ENCODE results near the gene TAB3.

The TAB3 gene

DNA sequence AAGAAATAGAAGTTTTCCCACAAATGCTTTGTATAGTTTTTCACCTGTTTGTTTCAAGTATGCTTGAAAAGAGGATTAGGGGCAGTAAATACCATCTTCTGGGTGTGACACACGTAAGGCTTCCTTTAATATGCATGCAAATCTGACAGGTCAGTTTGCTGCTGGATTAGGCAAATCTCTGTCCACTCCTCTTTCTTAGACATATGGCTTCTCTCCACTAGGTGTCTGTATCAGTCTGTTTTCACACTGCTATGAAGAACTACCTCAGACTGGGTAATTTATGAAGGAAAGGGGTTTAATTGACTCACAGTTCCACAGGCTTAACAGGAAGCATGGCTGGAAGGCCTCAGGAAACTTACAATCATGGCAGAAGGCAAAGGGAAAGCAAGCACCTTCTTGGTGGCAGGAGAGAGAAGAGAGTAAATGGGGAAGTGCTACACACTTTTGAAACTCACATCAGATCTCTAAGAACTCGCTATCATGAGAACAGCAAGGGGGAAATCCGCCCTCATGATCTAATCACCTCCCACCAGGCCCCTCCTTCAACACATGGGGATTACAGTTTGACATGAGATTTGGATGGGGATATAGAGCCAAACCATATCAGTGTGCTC lies 66.9 kb downstream of the TAB3 start:
- no peaks in the 10 kb centered on the region for H3K36me3 ChIP-seq (ENCODE audit: control insufficient read depth, insufficient read depth, low read length)
- no CpG with 5 or more reads among the region's 3 CpGs for WGBS, 2 experiments (ENCODE audit: insufficient coverage in 2 of 2)
- no peaks in the 10 kb centered on the region for H3K9me3 ChIP-seq (ENCODE audit: control insufficient read depth, low read length)

DNA sequence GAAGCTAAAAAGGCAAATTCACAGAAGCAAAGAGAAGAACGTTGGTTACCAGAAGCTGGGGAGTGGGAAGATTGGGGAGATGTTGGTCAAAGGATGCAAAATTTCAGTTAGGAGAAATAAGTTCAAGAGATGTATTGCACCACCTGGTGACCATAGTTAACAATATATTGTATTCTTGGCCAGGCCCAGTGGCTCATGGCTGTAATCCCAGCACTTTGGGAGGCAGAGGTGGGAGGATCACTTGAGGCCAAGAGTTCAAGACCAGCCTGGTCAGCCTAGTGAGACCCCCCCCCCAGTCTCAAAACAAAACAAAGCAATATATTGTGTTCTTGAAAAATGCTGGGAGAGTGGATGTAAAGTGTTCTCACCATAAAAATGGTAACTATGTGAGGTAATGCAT lies 67.9 kb downstream of the TAB3 start:
- Histone ChIP-seq H3K36me3 (ENCODE audit: control insufficient read depth, insufficient read depth, low read length) (no peaks in the 10 kb centered on the region), H3K27ac (ENCODE audit: low read depth, low read length, severe bottlenecking) (no peak overlapping the region), H3K4me3 (ENCODE audit: extremely low read depth, insufficient read depth, low read length, poor library complexity, severe bottlenecking) (no peak overlapping the region), H3K9me3 (ENCODE audit: control insufficient read depth, low read length) (no peaks in the 10 kb centered on the region), H3K4me1 (ENCODE audit: control insufficient read depth, insufficient read depth, low read length, poor library complexity, severe bottlenecking) (no peaks in the 10 kb centered on the region)
- no CpG with 5 or more reads among the region's 1 CpG for WGBS, 2 experiments (ENCODE audit: insufficient coverage in 2 of 2)

More for the DNA sequence above, 66.9 kb downstream of the TAB3 start:
- H3K4me3 ChIP-seq (ENCODE audit: extremely low read depth, insufficient read depth, low read length, poor library complexity, severe bottlenecking) = no peak overlapping the region
- no peak overlapping the region for H3K27ac ChIP-seq (ENCODE audit: low read depth, low read length, severe bottlenecking)
- no peaks in the 10 kb centered on the region for H3K4me1 ChIP-seq (ENCODE audit: control insufficient read depth, insufficient read depth, low read length, poor library complexity, severe bottlenecking)

DNA sequence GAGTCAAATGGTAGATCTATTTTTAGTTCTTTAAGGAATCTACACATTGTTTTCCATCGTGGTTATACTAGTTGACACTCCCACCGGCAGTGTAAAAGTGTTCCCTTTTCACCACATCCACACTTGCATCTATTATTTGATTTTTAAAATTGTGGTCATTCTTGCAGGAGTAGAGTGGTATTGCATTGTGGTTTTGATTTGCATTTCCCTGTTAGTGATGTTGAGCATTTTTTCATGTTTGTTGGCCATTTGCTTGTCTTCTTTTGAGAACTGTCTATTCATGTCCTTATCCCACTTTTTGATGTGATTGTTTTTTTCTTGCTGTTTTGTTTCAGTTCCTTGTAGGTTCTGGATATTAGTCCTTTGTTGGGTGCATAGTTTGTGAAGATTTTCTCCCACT lies 70.0 kb downstream of the TAB3 start:
- no peaks in the 10 kb centered on the region for H3K4me1 ChIP-seq (ENCODE audit: control insufficient read depth, insufficient read depth, low read length, poor library complexity, severe bottlenecking)
- no peak overlapping the region for H3K4me3 ChIP-seq (ENCODE audit: extremely low read depth, insufficient read depth, low read length, poor library complexity, severe bottlenecking)
- H3K27ac ChIP-seq (ENCODE audit: low read depth, low read length, severe bottlenecking) = no peak overlapping the region
- no peaks in the 10 kb centered on the region for H3K9me3 ChIP-seq (ENCODE audit: control insufficient read depth, low read length)
- no CpG with 5 or more reads among the region's 2 CpGs for WGBS, 2 experiments (ENCODE audit: insufficient coverage in 2 of 2)
- H3K36me3 ChIP-seq (ENCODE audit: control insufficient read depth, insufficient read depth, low read length) = no peaks in the 10 kb centered on the region

DNA sequence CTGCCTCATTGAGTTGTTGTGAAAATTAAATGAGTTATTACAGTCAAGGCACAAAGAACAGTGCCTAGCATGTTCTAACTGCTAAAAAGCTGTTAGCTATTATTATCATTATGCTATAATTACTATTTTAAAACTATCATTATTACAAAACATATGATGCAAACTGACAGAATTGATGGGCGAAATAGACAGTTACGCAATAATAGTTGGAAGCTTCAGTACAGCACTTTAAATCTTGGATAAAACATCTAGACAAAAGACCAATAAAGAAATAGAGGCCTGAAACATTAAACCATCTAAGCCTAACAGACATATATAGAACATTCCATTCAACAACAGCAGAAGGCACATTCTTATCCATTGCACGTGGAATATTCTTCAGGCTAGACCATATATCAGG lies 73.0 kb downstream of the TAB3 start:
- WGBS, 2 experiments (ENCODE audit: insufficient coverage in 2 of 2) = no CpG with 5 or more reads among the region's 3 CpGs
- no peak overlapping the region for H3K27ac ChIP-seq (ENCODE audit: low read depth, low read length, severe bottlenecking)
- no peaks in the 10 kb centered on the region for H3K4me1 ChIP-seq (ENCODE audit: control insufficient read depth, insufficient read depth, low read length, poor library complexity, severe bottlenecking)
- no peak overlapping the region for H3K4me3 ChIP-seq (ENCODE audit: extremely low read depth, insufficient read depth, low read length, poor library complexity, severe bottlenecking)
- no peaks in the 10 kb centered on the region for H3K9me3 ChIP-seq (ENCODE audit: control insufficient read depth, low read length)
- H3K36me3 ChIP-seq (ENCODE audit: control insufficient read depth, insufficient read depth, low read length) = no peaks in the 10 kb centered on the region

DNA sequence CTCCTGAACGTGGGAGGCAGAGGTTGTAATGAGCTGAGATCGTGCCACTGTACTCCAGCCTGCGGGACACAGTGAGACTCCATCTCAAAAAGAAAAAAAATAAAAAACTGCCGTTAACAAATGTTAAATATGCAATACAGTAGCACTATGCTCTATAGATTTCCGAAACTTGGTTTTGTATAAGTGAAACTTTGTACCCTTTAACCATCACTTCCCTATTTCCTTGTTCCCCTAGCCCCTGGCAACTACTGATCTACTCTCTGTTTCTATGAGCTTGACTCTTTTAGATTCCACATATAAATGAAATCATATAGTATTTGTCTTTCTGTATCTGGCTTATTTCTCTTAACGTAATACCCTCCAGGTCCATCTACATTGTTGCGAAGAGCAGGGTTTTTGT lies 74.1 kb downstream of the TAB3 start:
- Histone ChIP-seq H3K27ac (ENCODE audit: low read depth, low read length, severe bottlenecking) (no peak overlapping the region), H3K36me3 (ENCODE audit: control insufficient read depth, insufficient read depth, low read length) (no peaks in the 10 kb centered on the region), H3K4me1 (ENCODE audit: control insufficient read depth, insufficient read depth, low read length, poor library complexity, severe bottlenecking) (no peaks in the 10 kb centered on the region), H3K4me3 (ENCODE audit: extremely low read depth, insufficient read depth, low read length, poor library complexity, severe bottlenecking) (no peak overlapping the region), H3K9me3 (ENCODE audit: control insufficient read depth, low read length) (no peaks in the 10 kb centered on the region)
- WGBS, 2 experiments (ENCODE audit: insufficient coverage in 2 of 2) = 80% methylated on average over 1 of the region's 7 CpGs; no CpG with 5 or more reads in 1 of the 2 experiments

DNA sequence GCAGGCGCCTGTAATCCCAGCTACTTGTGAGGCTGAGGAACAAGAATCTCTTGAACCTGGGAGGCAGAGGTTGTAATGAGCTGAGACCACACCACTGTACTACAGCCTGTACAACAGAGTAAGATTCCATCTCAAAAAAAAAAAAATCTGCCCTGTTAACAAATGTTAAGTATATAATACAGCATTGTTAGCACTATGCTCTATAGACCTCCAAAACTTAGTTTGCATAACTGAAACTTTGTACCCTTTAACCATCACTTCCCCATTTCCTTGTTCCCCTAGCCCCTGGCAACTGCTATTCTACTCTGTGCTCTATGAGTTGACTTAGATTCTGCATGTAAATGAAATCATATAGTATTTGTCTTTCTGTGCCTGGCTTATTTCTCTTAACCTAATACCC lies 76.7 kb downstream of the TAB3 start:
- Histone ChIP-seq H3K27ac (ENCODE audit: low read depth, low read length, severe bottlenecking) (no peak overlapping the region), H3K4me1 (ENCODE audit: control insufficient read depth, insufficient read depth, low read length, poor library complexity, severe bottlenecking) (no peaks in the 10 kb centered on the region), H3K4me3 (ENCODE audit: extremely low read depth, insufficient read depth, low read length, poor library complexity, severe bottlenecking) (no peak overlapping the region), H3K9me3 (ENCODE audit: control insufficient read depth, low read length) (no peaks in the 10 kb centered on the region), H3K36me3 (ENCODE audit: control insufficient read depth, insufficient read depth, low read length) (no peaks in the 10 kb centered on the region)
- no CpG with 5 or more reads among the region's 1 CpG for whole genome bisulfite sequencing, 2 experiments (ENCODE audit: insufficient coverage in 2 of 2)

DNA sequence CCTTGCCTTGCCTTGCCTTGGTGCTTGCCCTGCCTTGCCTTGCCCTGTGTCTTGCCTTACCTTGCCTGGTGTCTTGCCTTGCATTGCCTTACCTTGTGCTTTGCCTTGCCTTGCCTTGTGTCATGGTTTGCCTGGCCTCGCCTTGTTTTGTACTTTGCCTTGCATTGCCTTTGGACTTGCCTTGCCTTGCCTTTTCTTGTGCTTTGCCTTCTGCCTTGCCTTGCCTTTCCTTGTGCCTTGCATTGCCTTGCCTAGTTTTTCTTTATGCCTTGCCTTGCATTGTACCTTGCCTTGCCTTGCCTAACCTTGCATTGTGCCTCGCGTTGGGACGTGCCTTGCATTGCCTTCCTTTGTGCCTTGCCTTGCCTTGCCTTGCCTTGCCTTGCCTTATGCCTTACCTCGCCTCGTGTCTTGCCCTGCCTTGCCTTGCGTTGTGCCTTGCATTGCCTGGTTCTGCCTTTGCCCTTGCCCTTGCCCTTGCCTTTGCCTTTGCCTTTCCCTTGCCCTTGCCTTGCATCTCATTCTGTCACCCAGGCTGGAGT lies 82.8 kb downstream of the TAB3 start:
- no peak overlapping the region for H3K4me3 ChIP-seq (ENCODE audit: extremely low read depth, insufficient read depth, low read length, poor library complexity, severe bottlenecking)
- no peaks in the 10 kb centered on the region for H3K9me3 ChIP-seq (ENCODE audit: control insufficient read depth, low read length)
- WGBS, 2 experiments (ENCODE audit: insufficient coverage in 2 of 2) = 90 to 95% methylated on average over 5 to 7 of the region's 7 CpGs
- H3K27ac ChIP-seq (ENCODE audit: low read depth, low read length, severe bottlenecking) = no peak overlapping the region
- no peaks in the 10 kb centered on the region for H3K36me3 ChIP-seq (ENCODE audit: control insufficient read depth, insufficient read depth, low read length)
- H3K4me1 ChIP-seq (ENCODE audit: control insufficient read depth, insufficient read depth, low read length, poor library complexity, severe bottlenecking) = no peaks in the 10 kb centered on the region

DNA sequence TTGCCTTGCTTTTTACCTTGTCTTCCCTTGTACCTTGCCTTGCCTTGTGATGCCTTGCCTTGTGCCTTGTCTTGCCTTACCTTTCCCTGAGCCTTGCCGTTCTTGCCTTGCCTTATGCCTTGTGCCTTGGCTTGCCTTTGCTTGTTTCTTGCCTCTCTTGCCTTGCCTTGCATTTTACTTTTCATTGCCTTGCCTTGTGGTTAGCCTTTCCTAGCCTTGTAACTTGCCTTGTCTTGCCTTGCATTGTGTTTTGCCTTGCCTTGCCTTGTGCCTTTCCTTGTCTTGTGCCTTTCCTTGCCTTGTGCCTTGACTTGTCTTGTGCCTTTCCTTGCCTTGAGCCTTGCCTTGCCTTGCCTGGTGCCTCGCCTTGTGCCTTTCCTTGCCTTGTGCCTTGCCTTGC lies 84.6 kb downstream of the TAB3 start:
- Histone ChIP-seq H3K27ac (ENCODE audit: low read depth, low read length, severe bottlenecking) (no peak overlapping the region), H3K4me3 (ENCODE audit: extremely low read depth, insufficient read depth, low read length, poor library complexity, severe bottlenecking) (no peak overlapping the region), H3K9me3 (ENCODE audit: control insufficient read depth, low read length) (no peaks in the 10 kb centered on the region), H3K4me1 (ENCODE audit: control insufficient read depth, insufficient read depth, low read length, poor library complexity, severe bottlenecking) (no peaks in the 10 kb centered on the region), H3K36me3 (ENCODE audit: control insufficient read depth, insufficient read depth, low read length) (no peaks in the 10 kb centered on the region)
- WGBS, 2 experiments (ENCODE audit: insufficient coverage in 2 of 2) = 80 to 93% methylated on average over 2 of the region's 2 CpGs

DNA sequence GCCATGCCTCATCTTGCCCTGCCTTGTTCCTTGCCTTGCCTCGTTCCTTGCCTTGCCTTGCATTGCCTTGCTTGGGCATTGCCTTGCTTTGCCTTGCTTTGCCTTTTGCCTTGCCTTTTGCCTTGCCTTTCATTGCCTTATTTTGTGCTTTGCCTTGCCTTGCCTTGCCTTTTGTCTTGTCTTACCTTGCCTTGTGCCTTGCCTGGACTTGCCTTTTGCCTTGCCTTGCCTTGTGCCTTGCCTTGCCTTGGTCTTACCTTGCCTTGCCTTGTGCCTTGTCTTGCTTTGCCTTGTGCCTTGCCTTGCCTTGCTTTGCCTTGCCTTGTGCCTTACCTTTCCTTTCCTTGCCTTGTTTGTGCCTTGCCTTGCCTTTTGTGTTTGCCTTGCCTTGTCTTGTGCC lies 88.2 kb downstream of the TAB3 start:
- H3K4me1 ChIP-seq (ENCODE audit: control insufficient read depth, insufficient read depth, low read length, poor library complexity, severe bottlenecking) = no peaks in the 10 kb centered on the region
- no peaks in the 10 kb centered on the region for H3K9me3 ChIP-seq (ENCODE audit: control insufficient read depth, low read length)
- no peak overlapping the region for H3K27ac ChIP-seq (ENCODE audit: low read depth, low read length, severe bottlenecking)
- WGBS, 2 experiments (ENCODE audit: insufficient coverage in 2 of 2) = 88% methylated on average over 1 of the region's 1 CpG; no CpG with 5 or more reads in 1 of the 2 experiments
- H3K4me3 ChIP-seq (ENCODE audit: extremely low read depth, insufficient read depth, low read length, poor library complexity, severe bottlenecking) = no peak overlapping the region
- no peaks in the 10 kb centered on the region for H3K36me3 ChIP-seq (ENCODE audit: control insufficient read depth, insufficient read depth, low read length)

DNA sequence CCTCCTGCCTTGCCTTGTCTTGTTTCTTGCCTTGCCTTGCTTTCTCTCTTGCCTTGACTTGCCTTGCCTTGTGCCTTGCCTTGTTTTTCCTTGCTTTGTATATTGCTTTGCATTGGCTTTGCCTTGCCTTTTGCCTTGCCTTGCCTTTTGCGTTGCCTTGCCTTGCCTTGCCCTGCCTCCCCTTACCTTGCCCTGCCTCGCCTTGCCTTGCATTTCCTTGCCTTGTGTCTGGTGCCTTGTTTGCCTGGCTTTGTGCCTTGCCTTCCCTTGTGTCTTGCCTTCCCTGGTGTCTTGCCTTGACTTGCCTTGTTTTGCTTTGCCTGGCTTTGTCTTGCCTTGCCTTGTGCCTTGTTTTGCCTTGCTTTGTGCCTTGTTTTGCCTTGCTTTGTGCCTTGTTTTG lies 89.7 kb downstream of the TAB3 start:
- no peaks in the 10 kb centered on the region for H3K36me3 ChIP-seq (ENCODE audit: control insufficient read depth, insufficient read depth, low read length)
- no peaks in the 10 kb centered on the region for H3K9me3 ChIP-seq (ENCODE audit: control insufficient read depth, low read length)
- no peak overlapping the region for H3K4me3 ChIP-seq (ENCODE audit: extremely low read depth, insufficient read depth, low read length, poor library complexity, severe bottlenecking)
- no peak overlapping the region for H3K27ac ChIP-seq (ENCODE audit: low read depth, low read length, severe bottlenecking)
- 100% methylated on average over 1 of the region's 2 CpGs; no CpG with 5 or more reads in 1 of the 2 experiments for whole genome bisulfite sequencing, 2 experiments (ENCODE audit: insufficient coverage in 2 of 2)
- no peaks in the 10 kb centered on the region for H3K4me1 ChIP-seq (ENCODE audit: control insufficient read depth, insufficient read depth, low read length, poor library complexity, severe bottlenecking)

DNA sequence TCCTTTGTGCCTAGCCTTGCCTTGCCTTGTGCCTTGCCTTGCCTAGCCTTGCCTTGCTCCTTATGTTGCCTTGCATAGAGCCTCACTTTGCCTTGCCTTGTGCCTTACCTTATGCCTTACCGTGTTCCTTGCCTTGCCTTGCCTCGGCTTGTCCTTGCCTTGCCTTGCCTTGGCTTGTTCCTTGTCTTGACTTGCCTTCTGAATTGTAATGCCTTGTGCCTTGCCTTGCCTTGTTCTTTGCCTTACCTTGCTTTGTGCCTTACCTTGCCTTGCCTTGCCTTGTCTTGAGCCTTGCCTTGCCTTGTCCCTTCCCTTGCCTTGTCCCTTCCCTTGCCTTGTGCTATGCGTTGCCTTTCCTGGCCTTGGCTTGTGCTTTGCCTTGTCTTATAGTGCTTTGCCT lies 90.2 kb downstream of the TAB3 start:
- H3K4me3 ChIP-seq (ENCODE audit: extremely low read depth, insufficient read depth, low read length, poor library complexity, severe bottlenecking) = no peak overlapping the region
- H3K36me3 ChIP-seq (ENCODE audit: control insufficient read depth, insufficient read depth, low read length) = no peaks in the 10 kb centered on the region
- no peaks in the 10 kb centered on the region for H3K9me3 ChIP-seq (ENCODE audit: control insufficient read depth, low read length)
- H3K27ac ChIP-seq (ENCODE audit: low read depth, low read length, severe bottlenecking) = no peak overlapping the region
- 90 to 94% methylated on average over 3 of the region's 3 CpGs for WGBS, 2 experiments (ENCODE audit: insufficient coverage in 2 of 2)
- H3K4me1 ChIP-seq (ENCODE audit: control insufficient read depth, insufficient read depth, low read length, poor library complexity, severe bottlenecking) = no peaks in the 10 kb centered on the region

Measured in mesodermal cell (in vitro differentiated cells).